GM12891 (cell line): ENCODE results near the gene MAGEC2.

Experiments used
- DNase-seq: peaks from one replicate; pipeline ENCODE4 v3.0.0; 2011; ENCODE audit warnings: low spot score; ENCODE audit not compliant: insufficient read length
- FAIRE-seq: peaks from 2 replicates; lab custom pipeline; 2011; peaks lifted over from hg19 to GRCh38; lab: Jason Lieb, UNC
- PAX5 ChIP-seq: IDR thresholded peaks from 2 replicates; pipeline ENCODE4 v1.6.1; 2011; ENCODE audit warnings: low read length, moderate library complexity, mild to moderate bottlenecking; ENCODE audit not compliant: insufficient read depth, severe bottlenecking
- POLR2A ChIP-seq: IDR thresholded peaks from 2 replicates; pipeline ENCODE4 v1.6.1; 2011; ENCODE audit warnings: low read depth, low read length, control low read depth
- POLR2AphosphoS5 ChIP-seq: IDR thresholded peaks from 2 replicates; pipeline ENCODE4 v1.6.1; 2011; ENCODE audit warnings: low read depth, low read length, control low read depth
- POU2F2 ChIP-seq: IDR thresholded peaks from 2 replicates; pipeline ENCODE4 v1.6.1; 2011; ENCODE audit warnings: low read depth, mild to moderate bottlenecking, control low read depth, low read length, moderate library complexity
- SPI1 ChIP-seq: IDR thresholded peaks from 2 replicates; pipeline ENCODE4 v1.6.1; 2011; ENCODE audit warnings: low read depth, low read length, control low read depth
- TAF1 ChIP-seq: IDR thresholded peaks from 2 replicates; pipeline ENCODE4 v1.6.1; 2011; ENCODE audit warnings: low read depth, low read length, control low read depth

The MAGEC2 gene

DNA sequence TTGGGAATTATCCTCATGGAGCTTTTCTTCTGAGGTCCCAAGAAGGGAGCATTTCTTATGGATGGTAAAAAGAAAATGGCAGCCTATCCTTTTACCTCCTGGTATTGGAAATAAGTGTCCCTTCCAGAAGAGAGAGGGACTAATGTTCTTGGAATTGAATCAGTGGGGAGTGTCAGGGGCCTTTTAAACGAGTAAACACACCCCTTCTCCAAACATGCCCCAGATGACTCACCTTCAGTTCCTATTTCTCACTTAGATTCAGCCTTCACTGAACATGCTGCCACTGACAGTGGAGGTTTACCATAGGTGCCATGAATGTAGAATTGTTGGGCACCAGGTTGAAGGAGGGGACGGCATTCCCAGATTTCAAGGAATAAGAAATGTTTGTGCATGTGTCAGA lies 19.0 kb downstream of the MAGEC2 start:
- no peak for FAIRE-seq
- no peak for DNase-seq
- TF ChIP-seq TAF1 (no peak), SPI1 (no peak), POLR2A (no peak), POU2F2 (no peak), POLR2AphosphoS5 (no peak), PAX5 (no peak)

DNA sequence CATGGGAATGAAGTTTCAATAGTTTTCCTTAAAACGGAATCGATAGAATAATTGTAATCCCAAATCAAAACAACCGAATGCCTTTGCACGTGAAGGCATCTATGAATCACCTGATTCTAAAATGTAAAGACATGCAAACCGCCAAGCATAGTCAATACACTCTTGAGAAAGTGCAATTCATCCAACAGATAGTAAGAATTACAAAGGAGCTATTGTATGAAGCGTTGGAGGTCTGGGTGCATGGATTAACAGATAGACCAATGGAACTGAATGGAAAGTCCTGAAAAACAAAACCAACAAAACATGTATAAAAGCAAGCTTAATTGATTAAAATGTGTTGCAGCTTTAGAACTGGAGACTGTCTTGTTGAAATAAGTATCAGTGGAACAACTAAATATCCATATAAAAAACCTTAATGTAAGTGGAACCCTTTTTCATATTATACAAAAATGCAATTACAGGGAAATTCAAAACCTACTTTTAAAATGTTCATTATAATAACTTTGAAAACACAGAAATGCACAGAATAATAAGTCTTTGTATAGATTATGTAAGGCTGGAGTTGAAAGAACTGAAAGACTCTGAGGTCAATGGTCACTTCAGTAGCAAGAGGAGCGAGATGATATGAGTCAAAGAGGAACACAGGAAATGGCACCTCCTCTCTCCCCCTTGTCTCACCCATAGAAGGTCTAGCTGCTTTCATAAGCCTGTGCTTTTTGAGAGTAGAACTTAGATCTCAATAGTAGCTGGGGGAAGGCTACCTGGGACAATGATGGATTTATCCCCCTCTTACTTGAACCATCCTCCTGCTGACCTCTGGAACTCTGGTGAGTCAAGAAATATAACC lies 20.1 kb downstream of the MAGEC2 start:
- TF ChIP-seq POLR2AphosphoS5 (no peak), POLR2A (no peak), PAX5 (no peak), TAF1 (no peak)
- DNase-seq (no peak), FAIRE-seq (no peak)

DNA sequence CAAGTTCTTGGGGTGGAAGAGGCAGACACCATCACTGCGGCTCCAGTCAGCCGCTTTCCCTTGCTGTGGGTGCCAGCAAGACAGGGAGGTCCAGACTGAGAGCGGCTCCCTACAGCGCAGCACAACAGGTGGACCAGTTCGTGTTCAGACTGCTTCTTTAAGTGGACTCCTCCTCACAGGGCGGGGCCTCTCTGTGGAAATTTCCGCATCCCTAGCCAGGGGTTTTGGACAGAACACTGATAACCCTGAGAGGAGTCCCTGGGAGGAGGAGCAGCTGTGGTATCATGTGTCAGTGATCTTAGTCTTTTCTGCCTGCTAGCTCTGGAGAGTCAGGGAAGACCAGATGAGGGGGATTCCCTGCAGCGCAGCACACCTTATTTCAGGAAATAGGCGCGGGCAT lies 48.5 kb downstream of the MAGEC2 start:
- TF ChIP-seq TAF1 (no peak), SPI1 (no peak), POLR2AphosphoS5 (no peak), POU2F2 (no peak), PAX5 (no peak), POLR2A (no peak)
- DNase-seq, result no peak
- FAIRE-seq, result no peak
